Urinary bladder (tissue), 4 donors: ENCODE data around the gene NOC3L. TPM values are rescaled to one million over a fixed set of nuclear protein-coding genes. Genes with fewer than 3 reads are reported as not detected.
A peak's percentile ranks its signal among the peaks of the same experiment; 100 is the strongest.

Experiments
- DNase-seq: peaks from one replicate; pipeline ENCODE4 v3.0.0-alpha.2; 2015; ENCODE audit errors: extremely low spot score
- H3K27ac ChIP-seq: one replicate; pipeline ENCODE4 v1.5.1; 2013; ENCODE audit warnings: low read depth, mild to moderate bottlenecking, moderate library complexity
- H3K36me3 ChIP-seq: one replicate; pipeline ENCODE4 v1.6.1; 2013; ENCODE audit warnings: mild to moderate bottlenecking, moderate library complexity; ENCODE audit not compliant: insufficient read depth
- H3K4me1 ChIP-seq: one replicate; pipeline ENCODE4 v1.6.1; 2013; ENCODE audit warnings: mild to moderate bottlenecking, moderate library complexity; ENCODE audit not compliant: insufficient read depth
- H3K4me3 ChIP-seq: one replicate; pipeline ENCODE4 v1.5.1; 2013; ENCODE audit warnings: low read depth, low read length
- WGBS: extraction: QIAGEN DNeasy Blood & Tissue Kit; methylation state at CpG from one replicate; pipeline ENCODE4 v1.1.7; 2013; 5-methylcytosine and 5-hydroxymethylcytosine counted together
- polyA plus RNA-seq: library from polyadenylated mRNA; stranded (reverse); fragments of 200-250 nt; gene quantifications from one replicate; pipeline ENCODE4 v1.2.3, GENCODE V29; 2013
- total RNA-seq: library from RNA; depleted of rRNA; stranded (reverse); fragments of >200 nt; gene quantifications from one replicate; pipeline ENCODE4 v1.2.3, GENCODE V29; 2014
- donor health status: healthy with polysubstance abuse.
- donor health status: healthy.

The NOC3L gene
- total and polyA plus RNA-seq, 2 donors, result 7.5 to 43.2 TPM

DNA sequence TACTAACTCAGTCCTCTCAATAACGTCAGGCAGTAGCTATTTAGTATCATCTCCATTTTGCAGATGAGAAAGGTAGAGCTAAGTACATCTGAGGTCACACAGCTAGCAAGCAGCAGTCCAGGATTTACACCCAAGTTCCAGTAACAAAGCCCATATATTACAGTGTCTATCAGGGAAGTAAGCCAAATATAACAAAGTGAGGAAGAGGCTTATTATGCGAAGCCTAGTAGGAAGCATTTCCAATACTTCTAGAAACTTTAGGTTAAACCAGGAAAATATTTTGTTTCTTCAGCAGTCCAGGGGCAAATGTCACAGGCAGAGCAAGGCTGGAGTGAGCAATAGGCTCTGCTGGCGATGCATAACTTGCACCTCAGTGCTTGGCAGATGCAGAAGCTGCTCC is 53.9 kb downstream of the NOC3L start:
- WGBS, result 83% methylated on average over 3 of the region's 3 CpGs

DNA sequence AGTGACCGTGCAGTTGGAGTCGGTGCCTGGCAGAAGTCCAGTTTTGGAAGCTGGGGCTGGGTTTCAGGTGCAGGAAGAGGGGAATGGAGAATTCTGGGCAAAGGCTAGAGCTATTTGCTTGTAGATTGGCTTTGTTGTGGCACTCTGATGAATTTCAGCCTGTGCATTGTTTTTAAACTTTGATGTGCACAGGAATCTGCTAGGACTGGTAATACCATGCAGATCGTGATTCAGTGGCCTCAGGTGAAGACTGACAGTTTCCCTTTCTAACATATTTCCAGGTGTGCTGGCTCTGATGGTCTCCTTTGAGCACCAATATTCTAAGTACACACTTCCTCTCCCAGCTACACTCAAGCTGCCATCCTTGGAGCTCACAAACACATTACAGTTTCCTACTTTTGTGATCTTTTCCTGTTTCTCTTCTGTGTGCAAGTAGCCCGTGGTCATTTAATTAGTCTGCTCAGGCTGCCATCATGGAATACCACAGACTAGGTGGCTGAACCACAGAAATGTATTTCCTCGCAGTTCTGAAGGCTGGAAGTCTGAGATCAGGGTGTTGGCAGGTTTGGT is 55.6 kb downstream of the NOC3L start:
- H3K4me3 ChIP-seq, result no peak overlapping the region
- no peak for DNase-seq
- 74% methylated on average over 5 of the region's 5 CpGs for WGBS
- no peaks in the 10 kb centered on the region for H3K36me3 ChIP-seq
- H3K4me1 ChIP-seq, result no peaks in the 10 kb centered on the region
- H3K27ac ChIP-seq, result no peak overlapping the region

More for the DNA sequence above, 53.9 kb downstream of the NOC3L start:
- H3K27ac ChIP-seq, result no peak overlapping the region
- no peaks in the 10 kb centered on the region for H3K4me1 ChIP-seq
- H3K4me3 ChIP-seq, result no peak overlapping the region
- DNase-seq, result no peak
- H3K36me3 ChIP-seq, result no peaks in the 10 kb centered on the region

GRCh38 chr10:94303929-94304328 is 58.8 kb downstream of the NOC3L start:
- no peaks in the 10 kb centered on the region for H3K4me1 ChIP-seq
- H3K4me3 ChIP-seq, result no peak overlapping the region
- 89% methylated on average over 1 of the region's 1 CpG for WGBS
- no peaks in the 10 kb centered on the region for H3K36me3 ChIP-seq
- H3K27ac ChIP-seq, result no peak overlapping the region
- no peak for DNase-seq

DNA sequence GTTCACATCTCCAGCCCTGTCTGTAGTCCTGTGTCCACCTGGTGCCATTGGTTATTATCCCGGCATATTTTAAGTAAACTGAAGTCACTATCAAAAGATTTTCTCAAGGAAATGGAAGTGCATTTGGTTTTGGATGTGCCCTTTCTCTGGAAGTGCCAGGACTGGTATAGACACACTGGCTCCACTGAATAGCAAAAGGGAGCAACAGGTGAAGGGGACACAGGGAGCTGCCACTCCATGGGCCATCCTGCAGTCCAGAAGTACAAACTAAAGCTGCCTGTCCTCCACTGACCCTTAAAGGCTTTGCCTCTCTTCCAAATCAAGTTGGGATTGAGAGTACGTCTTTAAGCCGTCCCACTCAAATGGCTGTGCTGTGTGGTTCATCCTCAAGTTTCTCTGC is 62.7 kb downstream of the NOC3L start:
- Histone ChIP-seq H3K4me3 (no peak overlapping the region), H3K36me3 (no peaks in the 10 kb centered on the region), H3K4me1 (no peaks in the 10 kb centered on the region), H3K27ac (no peak overlapping the region)
- no peak for DNase-seq
- 93% methylated on average over 3 of the region's 3 CpGs for WGBS

GRCh38 chr10:94299417-94299816 is 63.3 kb downstream of the NOC3L start:
- no peak overlapping the region for H3K27ac ChIP-seq

GRCh38 chr10:94294168-94294567 is 68.6 kb downstream of the NOC3L start:
- WGBS, result 83% methylated on average over 5 of the region's 5 CpGs
- H3K4me3 ChIP-seq, result no peak overlapping the region
- DNase-seq, result no peak

More at GRCh38 chr10:94299417-94299816, 63.3 kb downstream of the NOC3L start:
- Histone ChIP-seq H3K36me3 (no peaks in the 10 kb centered on the region), H3K4me3 (no peak overlapping the region), H3K4me1 (no peaks in the 10 kb centered on the region)
- DNase-seq, result no peak
- 48% methylated on average over 3 of the region's 3 CpGs for WGBS

GRCh38 chr10:94293354-94293753 is 69.4 kb downstream of the NOC3L start:
- Histone ChIP-seq H3K27ac (no peak overlapping the region), H3K4me1 (no peaks in the 10 kb centered on the region), H3K4me3 (no peak overlapping the region), H3K36me3 (no peaks in the 10 kb centered on the region)
- 25% methylated on average over 1 of the region's 1 CpG for WGBS
- peak; percentile 89 for DNase-seq

More at GRCh38 chr10:94294168-94294567, 68.6 kb downstream of the NOC3L start:
- Histone ChIP-seq H3K36me3 (no peaks in the 10 kb centered on the region), H3K4me1 (no peaks in the 10 kb centered on the region), H3K27ac (no peak overlapping the region)

GRCh38 chr10:94292434-94293090 is 70.2 kb downstream of the NOC3L start:
- DNase-seq, result peak; percentile 52
- Histone ChIP-seq H3K27ac (no peak overlapping the region), H3K4me3 (no peak overlapping the region), H3K36me3 (no peaks in the 10 kb centered on the region), H3K4me1 (no peaks in the 10 kb centered on the region)
- 39% methylated on average over 2 of the region's 2 CpGs for WGBS

DNA sequence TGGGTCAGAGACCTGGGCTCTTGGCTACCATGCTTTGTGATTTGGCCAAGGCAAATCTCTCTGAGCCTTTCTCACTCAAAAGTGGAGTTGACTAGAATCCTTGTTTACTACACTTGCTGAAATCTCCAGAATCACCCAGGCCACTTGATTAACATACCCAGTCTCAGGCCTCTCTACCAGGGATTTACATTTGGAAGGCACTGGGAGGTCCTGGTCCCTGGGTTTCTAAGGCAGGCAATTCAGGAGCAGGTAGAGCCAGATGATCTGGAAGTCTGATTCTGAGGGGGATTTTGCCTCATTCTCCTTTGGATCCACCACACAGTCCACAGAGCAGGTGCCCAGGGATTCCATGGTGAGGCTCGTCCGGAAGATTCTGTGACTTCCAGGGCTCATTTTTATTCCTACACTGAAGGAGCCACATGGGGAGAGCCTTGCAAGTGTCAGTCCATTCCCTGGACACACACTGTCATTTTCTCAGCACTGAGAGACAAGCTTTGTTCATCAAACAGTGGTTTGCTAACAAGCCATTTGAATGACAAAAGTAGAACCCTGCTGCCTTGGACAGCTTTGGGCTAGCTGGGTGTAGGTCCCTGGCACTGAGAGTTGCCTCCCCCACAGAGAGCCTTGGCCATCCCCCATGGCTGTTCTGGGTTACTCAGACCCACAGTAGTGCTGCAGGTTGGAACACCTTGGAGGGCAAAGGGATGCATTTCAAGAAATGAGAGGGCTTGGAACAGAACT is 74.2 kb downstream of the NOC3L start:
- 96% methylated on average over 2 of the region's 2 CpGs for WGBS
- no peak overlapping the region for H3K4me3 ChIP-seq
- DNase-seq, result no peak

GRCh38 chr10:94287336-94287735 is 75.4 kb downstream of the NOC3L start:
- H3K27ac ChIP-seq, result no peak overlapping the region
- H3K4me3 ChIP-seq, result no peak overlapping the region
- WGBS, result 80% methylated on average over 3 of the region's 3 CpGs
- no peaks in the 10 kb centered on the region for H3K36me3 ChIP-seq
- no peaks in the 10 kb centered on the region for H3K4me1 ChIP-seq
- DNase-seq, result no peak

More for the DNA sequence above, 74.2 kb downstream of the NOC3L start:
- H3K36me3 ChIP-seq, result no peaks in the 10 kb centered on the region
- H3K27ac ChIP-seq, result no peak overlapping the region
- H3K4me1 ChIP-seq, result no peaks in the 10 kb centered on the region

- H3K36me3 ChIP-seq, result no peaks in the 10 kb centered on the region
- H3K4me1 ChIP-seq, result no peaks in the 10 kb centered on the region
- WGBS, result 80% methylated on average over 4 of the region's 4 CpGs
- DNase-seq, result no peak
- H3K4me3 ChIP-seq, result no peak overlapping the region
- H3K27ac ChIP-seq, result no peak overlapping the region
Observed at GRCh38 chr10:94286901-94287300, 75.8 kb downstream of the NOC3L start.

GRCh38 chr10:94285271-94285670 is 77.5 kb downstream of the NOC3L start:
- Histone ChIP-seq H3K4me1 (no peaks in the 10 kb centered on the region), H3K36me3 (no peaks in the 10 kb centered on the region), H3K27ac (no peak overlapping the region), H3K4me3 (no peak overlapping the region)
- no peak for DNase-seq
- WGBS, result 90% methylated on average over 7 of the region's 7 CpGs
